ENCODE results near the gene INO80B.

INO80B gene

GRCh38 chr2:74502720-74503505, 48.0 kb downstream of the INO80B start:
- peaks cover 18% of the 10 kb centered on the region for H3K36me3 ChIP-seq (ENCODE audit: insufficient read depth, insufficient read length, low read length)

GRCh38 chr2:74503506-74504475, 48.9 kb downstream of the INO80B start:
- DNase-seq (ENCODE audit: low read depth, low spot score) = no peak
- Histone ChIP-seq H3K36me3 (ENCODE audit: insufficient read depth, insufficient read length, low read length) (peaks cover 18% of the 10 kb centered on the region), H3K27me3 (ENCODE audit: insufficient read depth, insufficient read length) (peaks cover 56% of the 10 kb centered on the region), H3K9me3 (ENCODE audit: insufficient read depth, low read length) (no peaks in the 10 kb centered on the region), H3K4me1 (ENCODE audit: insufficient read depth, insufficient read length) (peaks cover 23% of the 10 kb centered on the region), H3K9ac (ENCODE audit: insufficient read length, low read depth) (peak overlapping the region; percentile 79), H3K4me3 (ENCODE audit: insufficient read length, low read depth) (peak overlapping the region; percentile 57)
- TF ChIP-seq ZNF274 (IDR thresholded peaks at IDR 0.05; ENCODE audit: low read depth, low read length) (no peak), SUZ12 (IDR thresholded peaks at IDR 0.05; ENCODE audit: extremely low read depth, insufficient read depth, insufficient read length) (no peak), YY1 (IDR thresholded peaks at IDR 0.05; ENCODE audit: insufficient read depth, insufficient read length) (no peak)

More at GRCh38 chr2:74502720-74503505, 48.0 kb downstream of the INO80B start:
- no peaks in the 10 kb centered on the region for H3K9me3 ChIP-seq (ENCODE audit: insufficient read depth, low read length)
- DNase-seq (ENCODE audit: low read depth, low spot score) = no peak
- peaks cover 65% of the 10 kb centered on the region for H3K27me3 ChIP-seq (ENCODE audit: insufficient read depth, insufficient read length)
- peaks cover 28% of the 10 kb centered on the region for H3K4me1 ChIP-seq (ENCODE audit: insufficient read depth, insufficient read length)
- peak overlapping the region; percentile 57 for H3K4me3 ChIP-seq (ENCODE audit: insufficient read length, low read depth)
- no peak for TF ChIP-seq YY1 (IDR thresholded peaks at IDR 0.05; ENCODE audit: insufficient read depth, insufficient read length)
- TF ChIP-seq SUZ12 (IDR thresholded peaks at IDR 0.05; ENCODE audit: extremely low read depth, insufficient read depth, insufficient read length) = no peak
- no peak for TF ChIP-seq ZNF274 (IDR thresholded peaks at IDR 0.05; ENCODE audit: low read depth, low read length)
- H3K9ac ChIP-seq (ENCODE audit: insufficient read length, low read depth) = peak overlapping the region; percentile 79

GRCh38 chr2:74504591-74504990, 49.7 kb downstream of the INO80B start:
- Histone ChIP-seq H3K36me3 (ENCODE audit: insufficient read depth, insufficient read length, low read length) (peaks cover 18% of the 10 kb centered on the region), H3K4me3 (ENCODE audit: insufficient read length, low read depth) (no peak overlapping the region), H3K9ac (ENCODE audit: insufficient read length, low read depth) (no peak overlapping the region), H3K9me3 (ENCODE audit: insufficient read depth, low read length) (no peaks in the 10 kb centered on the region), H3K27me3 (ENCODE audit: insufficient read depth, insufficient read length) (peaks cover 48% of the 10 kb centered on the region), H3K4me1 (ENCODE audit: insufficient read depth, insufficient read length) (peaks cover 22% of the 10 kb centered on the region)
- no peak for DNase-seq (ENCODE audit: low read depth, low spot score)
- TF ChIP-seq YY1 (IDR thresholded peaks at IDR 0.05; ENCODE audit: insufficient read depth, insufficient read length) (no peak), ZNF274 (IDR thresholded peaks at IDR 0.05; ENCODE audit: low read depth, low read length) (no peak), SUZ12 (IDR thresholded peaks at IDR 0.05; ENCODE audit: extremely low read depth, insufficient read depth, insufficient read length) (no peak)

GRCh38 chr2:74505448-74506246, 50.8 kb downstream of the INO80B start:
- Histone ChIP-seq H3K4me1 (ENCODE audit: insufficient read depth, insufficient read length) (peaks cover 19% of the 10 kb centered on the region), H3K36me3 (ENCODE audit: insufficient read depth, insufficient read length, low read length) (peaks cover 18% of the 10 kb centered on the region), H3K4me3 (ENCODE audit: insufficient read length, low read depth) (no peak overlapping the region), H3K9ac (ENCODE audit: insufficient read length, low read depth) (no peak overlapping the region), H3K27me3 (ENCODE audit: insufficient read depth, insufficient read length) (peaks cover 42% of the 10 kb centered on the region), H3K9me3 (ENCODE audit: insufficient read depth, low read length) (no peaks in the 10 kb centered on the region)
- no peak for TF ChIP-seq YY1 (IDR thresholded peaks at IDR 0.05; ENCODE audit: insufficient read depth, insufficient read length)
- TF ChIP-seq ZNF274 (IDR thresholded peaks at IDR 0.05; ENCODE audit: low read depth, low read length) = no peak
- TF ChIP-seq SUZ12 (IDR thresholded peaks at IDR 0.05; ENCODE audit: extremely low read depth, insufficient read depth, insufficient read length) = no peak
- no peak for DNase-seq (ENCODE audit: low read depth, low spot score)

GRCh38 chr2:74507145-74507925, 52.4 kb downstream of the INO80B start, which contains the start of gene PCGF1:
Gene PCGF1 (minus strand): TSS chr2:74507695. CDS start chr2:74507668, 27 bp downstream.
- Histone ChIP-seq H3K27me3 (ENCODE audit: insufficient read depth, insufficient read length) (peaks cover 39% of the 10 kb centered on the region), H3K36me3 (ENCODE audit: insufficient read depth, insufficient read length, low read length) (peaks cover 18% of the 10 kb centered on the region), H3K9ac (ENCODE audit: insufficient read length, low read depth) (peak within 1 kb of the TSS; percentile 99), H3K9me3 (ENCODE audit: insufficient read depth, low read length) (no peaks in the 10 kb centered on the region), H3K4me1 (ENCODE audit: insufficient read depth, insufficient read length) (peaks cover 7% of the 10 kb centered on the region), H3K4me3 (ENCODE audit: insufficient read length, low read depth) (peak within 1 kb of the TSS; percentile 88)
- DNase-seq (ENCODE audit: low read depth, low spot score) = peak; percentile 97
- TF ChIP-seq YY1 (IDR thresholded peaks at IDR 0.05; ENCODE audit: insufficient read depth, insufficient read length) (peak; percentile 65), ZNF274 (IDR thresholded peaks at IDR 0.05; ENCODE audit: low read depth, low read length) (no peak), SUZ12 (IDR thresholded peaks at IDR 0.05; ENCODE audit: extremely low read depth, insufficient read depth, insufficient read length) (no peak)

Measured in NT2/D1 (cell line).